Activated naive CD4-positive, alpha-beta T cell (primary cell): ENCODE results near the gene UMOD.
"Not testable (repeated sequence)": the region's sequence is repeated elsewhere in the genome, so short reads cannot be mapped to it uniquely, and the experiment has no call there.

Experiments
- DNase-seq, 4 experiments: peaks; one replicate each; lab custom pipeline; 2025; lab: John Stamatoyannopoulos, UW

The UMOD gene

DNA sequence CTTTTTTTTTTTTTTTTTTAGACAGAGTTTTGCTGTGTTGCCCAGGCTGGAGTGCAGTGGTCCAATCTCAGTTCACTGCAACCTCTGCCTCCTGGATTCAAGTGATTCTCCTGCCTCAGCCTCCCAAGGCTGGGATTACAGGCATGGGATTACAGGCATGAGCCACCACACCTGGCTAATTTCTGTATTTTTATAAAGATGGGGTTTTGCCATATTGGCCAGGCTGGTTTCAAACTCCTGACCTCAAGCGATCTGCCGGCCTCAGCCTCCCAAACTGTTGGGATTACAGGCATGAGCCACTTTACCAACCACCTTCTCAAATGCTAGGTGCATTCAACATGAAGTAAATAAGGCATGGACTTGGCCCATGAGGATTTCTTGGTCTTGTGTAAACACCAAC lies 31.5 kb downstream of the UMOD start:
- not testable (repeated sequence) for DNase-seq

DNA sequence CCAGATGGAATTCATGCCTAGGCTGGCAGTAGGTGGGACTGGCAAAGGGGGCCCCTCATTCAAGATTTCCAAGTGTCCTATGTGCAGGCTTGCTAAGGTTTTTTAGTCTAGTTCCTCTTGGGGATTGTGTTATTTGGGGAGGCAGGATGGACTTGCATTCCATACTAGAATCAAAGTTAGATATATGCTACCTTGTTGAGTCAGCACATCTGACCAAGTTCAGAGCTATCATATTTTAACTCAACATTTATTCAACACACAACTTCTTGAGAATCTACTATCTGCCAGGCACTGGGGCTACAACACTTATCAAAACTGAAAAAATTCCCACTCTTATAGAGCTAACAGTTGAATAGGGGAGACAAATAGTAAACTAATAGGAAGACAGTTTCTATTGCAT lies 31.9 kb downstream of the UMOD start:
- no peak for DNase-seq

DNA sequence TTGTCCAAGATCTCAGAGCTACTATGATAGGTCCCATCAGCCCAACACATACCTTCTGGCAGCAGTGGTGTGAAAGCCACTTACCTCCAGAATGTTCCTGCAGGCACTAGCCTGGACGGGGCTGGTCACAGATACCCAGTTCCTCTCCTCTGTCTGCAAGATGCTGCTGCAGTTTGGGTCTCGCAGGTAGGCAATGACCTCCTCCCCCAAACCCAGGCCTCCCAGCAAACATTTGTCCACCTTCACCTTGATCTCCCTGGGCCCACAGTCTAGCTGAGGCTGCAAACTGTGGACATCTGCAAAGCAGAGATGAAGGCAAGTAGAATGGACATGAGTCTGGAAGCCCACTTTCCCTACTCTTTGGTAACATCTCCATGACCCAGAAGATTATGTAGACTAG lies 32.3 kb downstream of the UMOD start:
- DNase-seq: no peak

DNA sequence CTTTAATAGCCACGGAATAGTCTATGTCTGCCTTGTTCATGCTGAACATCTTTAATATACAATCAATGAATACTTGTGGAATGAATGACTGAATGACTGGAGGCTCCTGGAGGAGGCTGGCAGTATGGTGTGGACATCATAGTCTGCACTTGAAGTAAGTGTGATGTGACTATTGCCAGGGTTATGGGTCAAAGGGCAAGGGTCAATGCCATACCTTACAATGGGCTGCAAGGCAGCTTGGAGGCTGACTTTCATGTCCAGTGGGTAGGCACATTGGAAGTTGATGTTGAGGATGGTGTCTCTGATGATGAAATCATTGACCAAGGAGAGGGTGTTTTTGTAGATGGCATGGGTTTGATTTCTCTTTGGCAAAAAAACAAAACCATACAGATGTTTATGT lies 33.1 kb downstream of the UMOD start:
- DNase-seq: no peak

DNA sequence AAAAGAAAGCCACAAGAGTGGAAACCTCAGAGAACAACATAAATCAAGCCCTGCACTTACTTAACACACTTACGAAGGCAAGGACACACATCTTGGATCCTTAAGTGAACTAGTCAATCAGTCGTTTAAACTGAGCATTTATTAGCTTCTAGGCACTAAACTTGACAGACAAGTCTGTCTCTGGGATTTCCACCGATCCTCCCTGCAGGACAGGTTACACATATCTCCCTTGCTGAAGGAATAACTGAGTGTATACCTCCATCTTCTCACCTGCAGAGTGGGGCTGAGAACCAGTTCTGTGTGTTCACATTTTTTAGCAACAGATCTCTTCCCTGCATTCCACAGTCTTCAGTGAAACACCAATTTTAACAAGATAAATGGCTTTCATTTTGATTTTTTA lies 34.1 kb downstream of the UMOD start:
- DNase-seq: no peak

DNA sequence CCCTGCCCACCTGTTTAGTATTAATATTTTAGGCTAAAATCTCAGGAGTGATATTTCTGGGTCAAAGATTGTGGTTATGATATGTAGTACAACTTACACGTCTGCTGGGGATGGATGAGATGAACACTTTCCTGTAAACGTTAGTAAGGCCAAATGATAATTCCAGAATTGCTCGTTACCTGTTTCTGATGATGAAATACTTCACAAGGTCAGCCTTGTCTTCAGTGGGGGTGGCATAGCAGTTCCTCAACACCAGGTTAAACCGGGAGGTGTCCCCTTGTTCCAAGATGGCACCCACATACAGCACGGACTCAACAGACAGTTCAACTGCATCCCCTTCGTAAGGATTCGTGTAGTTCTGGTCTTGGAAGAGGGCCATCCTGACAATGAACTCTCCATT lies 34.5 kb downstream of the UMOD start:
- no peak for DNase-seq

DNA sequence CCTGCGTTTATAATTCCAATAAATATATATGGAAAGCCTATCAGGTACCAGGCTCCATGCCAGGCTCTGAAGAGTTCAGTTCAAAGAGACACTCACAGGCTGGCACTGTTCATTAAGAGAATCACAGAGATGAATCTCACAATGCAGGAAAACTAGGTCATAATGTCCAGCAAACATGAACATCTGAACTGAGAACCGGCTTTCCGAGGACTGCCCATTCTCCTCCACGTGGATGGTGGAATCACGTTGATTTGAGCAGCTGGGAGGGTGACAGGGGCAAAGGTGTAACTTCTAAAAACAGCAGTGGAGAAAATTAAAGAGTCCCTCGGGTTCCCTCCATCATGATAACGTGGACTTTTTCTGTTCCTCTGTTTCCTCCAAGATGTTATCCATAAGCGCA lies 35.4 kb downstream of the UMOD start:
- DNase-seq: no peak

DNA sequence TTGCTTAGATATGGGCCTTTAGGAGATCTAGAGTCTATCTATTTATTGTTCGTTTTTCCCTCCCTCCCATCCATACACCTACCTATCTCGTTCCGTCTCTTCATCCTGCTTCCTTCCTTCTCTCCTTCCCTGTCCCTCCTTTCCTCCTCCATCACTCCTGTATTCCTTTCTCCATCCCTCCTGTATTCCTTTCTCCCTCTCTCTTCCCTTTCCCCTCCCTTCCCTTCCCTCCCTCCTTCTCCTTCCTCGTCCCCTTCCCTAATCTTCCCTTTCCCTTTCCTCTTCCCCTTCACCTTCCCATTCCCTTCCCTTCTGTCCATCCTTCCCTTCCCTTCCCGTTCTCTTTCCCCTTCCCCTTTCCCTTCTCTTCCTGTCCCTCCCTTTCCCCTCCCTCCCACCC lies 35.8 kb downstream of the UMOD start:
- no peak for DNase-seq

DNA sequence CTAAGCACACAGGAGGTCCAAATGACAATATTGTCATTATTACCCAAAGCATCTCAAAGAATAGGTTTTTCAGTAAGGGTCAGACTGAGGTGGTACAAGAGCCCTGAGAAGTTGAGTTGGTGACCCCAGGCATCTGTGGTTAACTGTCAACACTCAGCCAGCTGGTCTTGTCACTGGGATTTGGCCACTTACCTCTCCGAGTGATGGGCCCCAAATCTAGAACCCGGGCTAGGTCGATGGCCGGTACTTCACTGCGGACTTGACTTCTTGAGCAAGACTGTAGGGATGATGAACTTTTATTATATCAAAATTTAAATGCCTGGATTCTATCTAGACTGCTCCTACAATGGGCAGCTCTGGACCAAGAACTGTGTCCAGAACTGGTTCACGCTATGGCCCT lies 36.8 kb downstream of the UMOD start:
- DNase-seq: no peak

DNA sequence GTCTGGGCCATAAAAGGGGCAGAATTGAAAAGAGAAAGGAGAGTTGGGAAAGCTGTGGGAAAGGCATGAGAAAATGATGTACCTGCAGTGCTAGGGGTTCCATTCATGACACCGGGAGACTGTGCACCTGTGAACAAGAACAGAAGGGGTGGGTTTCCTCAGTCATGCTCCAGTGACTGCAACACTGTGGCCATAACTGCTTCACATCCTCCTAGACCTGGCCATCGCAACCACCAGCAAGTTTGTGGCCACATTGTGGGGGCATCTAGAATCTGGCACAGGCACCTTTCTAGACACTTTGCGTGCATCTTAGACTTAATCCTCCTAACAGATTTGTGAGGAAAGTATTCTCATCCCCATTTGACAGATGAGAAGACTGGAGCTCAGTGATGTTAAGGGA lies 37.9 kb downstream of the UMOD start:
- no peak for DNase-seq

DNA sequence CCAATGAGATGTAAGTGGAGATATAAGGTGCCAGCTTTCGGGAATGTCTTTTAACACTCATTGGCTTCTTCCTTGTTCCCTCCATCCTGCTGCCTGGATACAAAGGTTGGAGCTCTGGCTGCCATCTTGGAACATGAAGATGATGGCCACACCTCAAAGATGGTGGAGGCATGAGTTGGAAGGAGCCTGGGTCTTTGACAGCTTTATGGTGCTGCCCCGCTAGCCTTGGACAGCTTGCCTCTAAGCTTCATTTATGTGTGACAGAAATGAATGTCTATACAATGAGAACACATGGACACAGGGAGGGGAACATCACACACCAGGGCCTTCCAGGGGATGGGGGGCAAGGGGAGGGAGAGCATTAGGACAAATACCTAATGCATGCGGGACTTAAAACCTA lies 38.8 kb downstream of the UMOD start:
- no peak for DNase-seq

DNA sequence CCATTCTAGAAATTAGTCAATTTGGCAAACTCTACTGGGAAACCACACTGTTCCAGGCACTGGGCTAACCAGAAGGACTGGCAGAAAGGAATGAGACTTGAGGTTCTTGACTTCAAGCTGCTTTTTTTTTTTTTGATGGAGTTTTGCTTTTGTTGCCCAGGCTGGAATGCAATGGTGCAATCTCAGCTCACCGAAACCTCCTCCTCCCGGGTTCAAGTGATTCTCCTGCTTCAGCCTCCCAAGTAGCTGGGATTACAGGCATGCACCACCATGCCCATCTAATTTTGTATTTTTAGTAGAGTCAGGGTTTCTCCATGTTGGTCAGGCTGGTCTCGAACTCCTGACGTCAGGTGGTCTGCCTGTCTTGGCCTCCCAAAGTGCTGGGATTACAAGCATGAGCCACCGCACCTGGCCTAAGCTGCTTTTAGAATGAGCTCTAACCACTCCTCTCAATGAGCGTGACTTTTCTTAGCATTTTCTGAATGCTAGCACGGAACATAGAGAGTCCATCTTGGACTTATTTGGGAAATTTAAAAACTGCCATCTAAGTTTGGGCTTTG lies 39.9 kb downstream of the UMOD start:
- not testable (repeated sequence) for DNase-seq

DNA sequence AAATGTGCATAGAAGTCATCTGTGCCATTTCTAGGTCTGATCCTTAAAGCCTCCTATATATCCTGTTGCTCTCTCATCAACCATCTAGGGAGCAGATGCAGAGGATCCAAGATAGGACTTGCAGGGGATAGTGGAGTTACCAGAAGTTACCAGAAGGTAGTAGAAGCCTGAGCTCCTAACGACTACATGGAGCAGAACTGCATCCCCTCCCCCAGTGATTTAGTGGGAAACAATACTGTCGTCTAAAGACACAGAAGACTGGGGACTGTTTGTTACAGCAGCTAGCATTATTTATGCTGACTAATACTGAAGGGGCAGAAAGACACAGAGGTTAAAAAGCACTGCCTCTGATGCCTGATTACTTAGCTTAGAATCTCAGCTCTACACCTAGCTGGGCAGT lies 41.0 kb downstream of the UMOD start:
- no peak for DNase-seq

DNA sequence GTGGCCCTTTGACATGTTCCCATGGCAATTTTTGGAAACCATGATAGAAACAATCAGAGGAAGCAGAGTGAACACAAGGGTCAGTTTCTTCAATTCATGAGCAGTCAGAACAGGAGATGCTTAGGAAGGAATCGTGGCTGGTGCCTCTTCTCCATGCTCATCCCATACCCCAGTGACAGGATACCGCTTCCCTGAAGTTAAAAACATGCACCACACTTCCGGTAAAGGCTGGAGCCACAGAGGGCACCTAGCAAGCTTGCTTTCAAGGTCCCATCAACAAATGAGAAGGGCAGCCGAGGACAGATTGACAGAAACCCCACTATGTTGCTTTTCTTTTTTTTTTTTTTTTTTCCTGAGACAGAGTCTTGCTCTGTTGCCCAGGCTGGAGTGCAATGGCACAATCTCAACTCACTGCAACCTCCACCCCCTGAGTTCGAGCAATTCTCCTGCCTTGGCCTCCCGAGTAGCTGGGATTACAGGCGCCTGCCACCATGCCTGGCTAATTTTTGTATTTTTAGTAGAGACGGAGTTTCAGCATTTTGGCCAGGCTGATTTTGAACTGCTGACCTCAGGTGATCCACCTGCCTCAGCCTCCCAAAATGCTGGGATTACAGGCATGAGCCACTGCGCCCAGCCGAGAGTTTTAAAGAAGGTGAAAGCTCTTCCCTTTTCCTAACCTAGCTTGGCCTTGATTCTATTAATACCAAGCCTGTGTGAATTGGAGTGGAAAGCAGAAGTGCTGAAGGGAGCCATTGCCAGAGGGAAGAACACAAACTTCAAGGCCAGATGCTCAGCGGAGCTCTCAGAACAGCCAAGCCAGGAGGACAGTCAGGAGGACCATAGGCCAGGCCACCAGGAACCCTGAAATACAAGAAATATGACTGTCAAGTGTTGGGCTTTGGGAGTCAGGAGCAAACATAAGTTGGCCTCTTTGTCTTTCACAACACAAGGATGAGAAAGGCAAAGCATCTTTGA lies 41.8 kb downstream of the UMOD start:
- no peak for DNase-seq

DNA sequence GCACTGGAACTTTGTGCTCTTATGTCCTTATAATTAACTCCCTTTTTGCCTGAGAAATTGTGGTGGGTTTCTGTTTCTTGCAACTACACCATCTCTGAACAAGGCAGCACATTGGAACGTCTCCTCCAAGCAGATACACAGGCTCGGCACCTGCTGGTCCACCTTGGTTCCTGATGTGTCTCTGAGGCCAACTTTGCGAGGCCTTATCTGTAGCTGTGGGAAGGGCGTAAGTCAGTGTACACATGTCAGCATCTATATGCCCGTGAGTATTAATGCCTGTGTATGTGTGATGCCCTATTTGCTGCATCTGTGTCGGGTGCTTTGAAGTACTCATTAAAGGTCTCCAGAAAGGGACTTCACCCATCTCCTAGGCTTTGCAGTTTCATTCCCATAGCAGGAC lies 42.7 kb downstream of the UMOD start:
- no peak for DNase-seq

DNA sequence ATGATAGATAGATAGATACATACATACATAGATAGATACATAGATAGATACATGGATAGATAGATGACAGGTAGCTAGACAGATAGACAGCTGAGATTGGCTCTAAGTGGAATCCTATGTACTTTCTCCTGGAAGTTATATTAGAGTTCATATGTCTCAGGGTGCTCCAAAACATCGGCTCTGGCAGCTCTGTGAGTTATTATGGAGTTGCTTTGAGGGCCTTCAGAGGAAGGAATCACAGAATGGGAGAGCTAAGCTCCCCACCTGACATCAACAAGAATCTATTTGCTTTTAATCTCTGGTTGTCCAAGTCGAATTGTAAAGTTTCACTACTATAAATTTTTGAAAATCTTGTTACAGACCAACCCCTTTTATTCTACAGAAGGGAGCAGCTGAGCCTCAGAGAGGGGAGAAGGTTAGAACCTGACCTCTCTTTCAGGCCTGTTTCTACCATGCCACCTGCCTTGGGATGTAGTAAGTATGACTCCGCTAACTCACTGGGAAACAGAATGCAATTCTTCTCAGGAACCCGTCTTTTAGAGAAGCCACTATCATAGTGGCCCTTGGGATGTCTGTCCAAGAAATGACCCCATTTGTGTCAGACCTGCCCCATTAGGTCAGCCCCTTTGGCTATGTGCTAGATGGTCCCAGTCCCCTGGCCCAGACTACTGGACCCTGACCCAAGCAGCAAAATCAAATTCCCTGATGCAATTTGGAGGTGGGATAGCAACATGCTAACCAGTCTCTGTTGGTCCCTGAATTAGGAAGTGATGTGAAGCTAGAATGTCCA lies 43.5 kb downstream of the UMOD start:
- no peak for DNase-seq

DNA sequence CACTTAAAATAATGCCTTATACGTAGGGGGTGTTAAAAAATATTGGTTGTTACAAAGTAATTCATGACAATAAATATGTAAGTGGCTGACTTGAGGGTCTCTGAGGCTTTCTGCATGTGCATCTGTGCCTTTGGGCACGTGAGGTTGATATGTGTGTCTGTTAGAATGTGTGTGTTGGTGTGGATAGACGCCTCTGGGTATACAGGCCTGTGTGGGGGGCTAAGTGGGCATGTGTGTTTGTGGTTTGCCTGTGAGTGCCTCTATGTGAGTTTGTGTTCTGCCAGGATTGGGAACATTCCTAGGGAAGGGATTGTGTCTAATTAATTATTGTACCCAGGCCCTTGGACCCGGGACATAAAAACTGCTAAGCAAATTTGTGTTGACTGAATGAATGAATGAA lies 44.2 kb downstream of the UMOD start:
- no peak for DNase-seq

DNA sequence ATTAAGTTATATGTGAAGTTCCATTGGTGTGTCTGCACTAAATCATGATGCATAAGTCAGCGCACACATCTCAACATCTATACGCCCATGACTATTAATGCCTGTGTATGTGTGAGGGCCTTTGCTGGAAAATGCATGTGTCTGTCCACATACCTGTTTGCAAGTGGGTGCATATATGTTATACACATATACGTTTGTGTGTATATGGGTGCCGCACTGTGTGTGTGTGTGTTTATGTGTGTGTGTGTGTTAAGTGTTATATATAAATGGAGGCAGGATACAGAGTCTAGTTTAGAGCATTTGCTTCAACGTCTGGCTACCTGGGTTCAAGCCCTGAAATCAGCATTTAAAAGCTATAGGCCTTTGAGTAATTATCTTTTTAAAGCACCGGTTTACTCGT lies 44.7 kb downstream of the UMOD start:
- DNase-seq: no peak

DNA sequence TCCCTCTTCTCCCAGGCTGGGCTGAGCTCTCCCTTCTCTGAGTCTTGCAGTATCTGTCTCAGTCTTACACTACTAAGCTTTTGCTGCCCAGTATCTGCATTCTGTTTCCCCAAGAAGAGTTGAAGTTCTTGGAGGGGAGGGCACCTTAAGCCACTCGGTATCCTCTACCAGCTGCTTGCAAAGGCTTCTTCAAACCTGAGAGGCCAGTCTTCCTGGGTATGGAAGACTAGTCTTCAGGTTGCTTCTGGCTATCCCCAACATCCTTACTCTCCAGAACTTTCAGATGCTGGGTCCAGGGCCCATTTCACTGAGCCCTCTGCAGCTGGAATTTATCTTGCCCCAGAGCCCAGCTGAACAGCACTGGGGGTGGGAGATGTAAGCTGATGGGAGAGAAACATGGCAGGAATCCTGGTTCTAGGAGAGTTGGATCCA lies 45.3 kb downstream of the UMOD start:
- no peak for DNase-seq

DNA sequence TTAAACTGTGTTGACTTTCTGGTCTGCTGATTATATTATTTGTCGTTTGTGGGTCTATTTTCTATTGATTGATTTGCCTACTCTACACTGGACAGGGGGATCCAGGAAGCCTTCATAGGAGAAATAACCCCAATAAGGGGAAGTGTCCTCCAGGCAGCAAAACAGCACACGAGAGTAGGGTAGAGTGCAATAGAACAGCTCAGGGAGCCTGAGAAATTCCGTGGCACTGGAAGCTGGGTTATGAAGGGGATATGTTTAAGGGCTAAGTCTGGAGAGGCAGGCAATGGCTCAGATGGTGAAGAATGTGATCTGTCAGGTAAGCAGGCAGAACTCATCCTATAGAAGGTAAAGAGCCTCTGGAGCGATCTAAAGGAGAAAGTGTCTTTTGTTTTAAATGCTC lies 46.1 kb downstream of the UMOD start:
- no peak for DNase-seq

DNA sequence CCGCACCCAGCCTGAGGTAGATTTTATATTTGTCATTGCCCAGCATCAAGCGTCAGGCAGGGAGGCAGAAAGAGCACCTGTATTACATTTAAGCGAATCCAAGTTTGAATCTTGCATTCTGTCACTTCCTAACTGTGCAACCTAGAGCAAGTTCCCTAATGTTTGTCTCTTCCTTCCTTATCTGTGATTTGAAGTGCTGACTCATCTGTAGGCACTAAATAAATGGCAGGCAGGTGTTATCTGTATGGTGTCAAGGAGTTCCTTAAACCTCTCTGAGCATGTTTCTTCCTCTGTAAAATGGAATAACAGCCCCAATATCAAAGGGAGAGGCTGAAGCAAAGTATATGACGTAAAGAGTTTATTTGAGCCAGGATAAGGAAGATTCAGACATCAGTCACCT lies 49.5 kb downstream of the UMOD start:
- no peak for DNase-seq

DNA sequence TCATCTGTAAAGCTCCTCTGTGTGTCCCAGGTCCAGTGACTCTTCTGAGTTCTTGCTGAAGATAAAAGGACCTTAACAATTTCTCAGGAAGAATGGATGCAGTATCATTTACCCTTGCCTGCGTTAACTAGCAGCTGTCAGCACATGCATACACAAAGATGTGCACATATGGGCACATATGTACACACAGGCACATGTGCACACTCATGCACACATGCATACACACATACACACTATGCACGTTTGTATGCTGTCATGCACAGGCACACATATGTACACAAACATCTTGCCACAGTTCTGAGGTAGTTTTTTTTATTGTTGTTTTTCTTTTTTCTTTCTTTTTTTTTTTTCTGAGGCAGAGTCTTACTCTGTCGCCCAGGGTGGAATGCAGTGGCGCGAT lies 50.1 kb downstream of the UMOD start:
- no peak for DNase-seq

DNA sequence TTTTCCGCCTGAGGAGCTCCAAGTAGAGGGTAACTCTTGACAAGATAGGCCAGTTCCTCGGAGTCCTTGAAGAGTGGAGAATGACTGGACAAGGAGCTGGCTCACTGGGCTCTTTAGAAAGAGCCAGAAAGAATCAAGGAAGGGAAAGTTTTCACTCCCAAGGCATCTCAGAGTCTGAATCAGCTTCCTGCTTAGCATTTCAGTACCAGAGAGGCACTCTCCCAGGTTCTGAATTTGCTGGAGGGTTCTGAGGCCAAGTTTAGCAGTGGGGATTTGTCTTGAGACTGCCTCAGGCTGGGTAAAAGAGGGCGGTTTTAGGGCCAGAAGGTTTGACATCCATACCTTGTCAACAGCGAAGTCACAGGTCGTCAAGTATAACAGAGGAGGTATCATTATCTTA lies 50.7 kb downstream of the UMOD start:
- no peak for DNase-seq
